Spleen (tissue), 7 donors: ENCODE data around the gene PPP3CA.

ENCODE experiments used
- POLR2AphosphoS5 ChIP-seq, 3 donors: sonication (generic); formaldehyde crosslinking; IDR thresholded peaks; one replicate each; pipeline ENCODE4 v1.5.1; 2017; ENCODE audit warnings: antibody characterized with exemption in 3 of 3
- TF ChIP-seq, protein P1 (sequence below), 11 experiments: fragments of 200-600 bp in 7 of 11; fragments of 450-650 bp in 4 of 11; sonication (generic) in 4 of 11; IDR thresholded peaks in 8 of 11; conservative IDR thresholded peaks in 3 of 11; 1 replicate in 7 of 11; 2 replicates in 4 of 11; pipeline versions ENCODE4 v1.4.0 to v1.8.0; 2016 to 2021; ENCODE audit warnings: antibody characterized with exemption in 11 of 11, inconsistent platforms in 4 of 11, mild to moderate bottlenecking in 1 of 11
- donor health status: DM: no; HTN: no; CAD: no; lungs with moderate emphysema.
- donor health status: DM: no; HTN: no; CAD: no.
- donor health status: DM: no; HTN: no; CAD: no.

DNA sequence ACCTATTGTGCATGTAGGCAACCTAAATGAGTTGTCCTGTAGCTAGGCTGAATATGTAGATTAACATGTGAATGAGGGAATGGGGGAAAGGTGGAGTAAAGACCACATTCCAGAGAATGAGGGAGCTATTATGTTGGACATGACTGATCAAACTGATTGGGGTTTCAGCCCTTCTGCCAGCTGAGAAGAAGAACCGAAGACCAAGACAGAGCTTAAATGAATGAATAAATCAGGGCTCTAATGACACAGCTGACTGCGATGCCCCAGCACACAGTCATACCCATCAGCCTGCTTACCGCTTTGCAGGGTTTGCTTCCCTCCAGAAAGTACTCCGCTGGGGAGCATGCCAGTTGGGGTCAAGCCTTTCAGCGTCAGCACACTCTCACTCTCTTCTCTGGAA is 315.4 kb downstream of the PPP3CA start:
- no peak for TF ChIP-seq POLR2AphosphoS5 (IDR thresholded peaks at IDR 0.05)
- TF ChIP-seq, protein P1, sequence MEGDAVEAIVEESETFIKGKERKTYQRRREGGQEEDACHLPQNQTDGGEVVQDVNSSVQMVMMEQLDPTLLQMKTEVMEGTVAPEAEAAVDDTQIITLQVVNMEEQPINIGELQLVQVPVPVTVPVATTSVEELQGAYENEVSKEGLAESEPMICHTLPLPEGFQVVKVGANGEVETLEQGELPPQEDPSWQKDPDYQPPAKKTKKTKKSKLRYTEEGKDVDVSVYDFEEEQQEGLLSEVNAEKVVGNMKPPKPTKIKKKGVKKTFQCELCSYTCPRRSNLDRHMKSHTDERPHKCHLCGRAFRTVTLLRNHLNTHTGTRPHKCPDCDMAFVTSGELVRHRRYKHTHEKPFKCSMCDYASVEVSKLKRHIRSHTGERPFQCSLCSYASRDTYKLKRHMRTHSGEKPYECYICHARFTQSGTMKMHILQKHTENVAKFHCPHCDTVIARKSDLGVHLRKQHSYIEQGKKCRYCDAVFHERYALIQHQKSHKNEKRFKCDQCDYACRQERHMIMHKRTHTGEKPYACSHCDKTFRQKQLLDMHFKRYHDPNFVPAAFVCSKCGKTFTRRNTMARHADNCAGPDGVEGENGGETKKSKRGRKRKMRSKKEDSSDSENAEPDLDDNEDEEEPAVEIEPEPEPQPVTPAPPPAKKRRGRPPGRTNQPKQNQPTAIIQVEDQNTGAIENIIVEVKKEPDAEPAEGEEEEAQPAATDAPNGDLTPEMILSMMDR (IDR thresholded peaks at IDR 0.05 in 8 of 11, conservative IDR thresholded peaks at IDR 0.05 in 3 of 11): no peak
